Body of pancreas (tissue), 4 donors: ENCODE measurements around the gene PDIA4.

ENCODE experiments used
- CTCF ChIP-seq, 7 experiments: fragments of 450-650 bp in 4 of 7; fragments of 200-600 bp in 3 of 7; sonication (generic) in 3 of 7; IDR thresholded peaks; one replicate each; pipeline ENCODE4 v1.5.1; 2016 to 2019; ENCODE audit warnings: antibody characterized with exemption in 7 of 7
- POLR2A ChIP-seq, 3 donors: fragments of 450-650 bp; IDR thresholded peaks; one replicate each; pipeline ENCODE4 v1.6.1; 2016; ENCODE audit warnings: antibody characterized with exemption in 3 of 3, mild to moderate bottlenecking in 2 of 3

GRCh38 chr7:148975896-148976295 is 52.4 kb downstream of the PDIA4 start:
- no peak for TF ChIP-seq CTCF (IDR thresholded peaks at IDR 0.05)
- no peak for TF ChIP-seq POLR2A (IDR thresholded peaks at IDR 0.05)
